ENCODE measurements around the gene NCCRP1.

GRCh38 chr19:39183104-39183503, 13.7 kb upstream of the NCCRP1 start:
- TF ChIP-seq, protein P1, sequence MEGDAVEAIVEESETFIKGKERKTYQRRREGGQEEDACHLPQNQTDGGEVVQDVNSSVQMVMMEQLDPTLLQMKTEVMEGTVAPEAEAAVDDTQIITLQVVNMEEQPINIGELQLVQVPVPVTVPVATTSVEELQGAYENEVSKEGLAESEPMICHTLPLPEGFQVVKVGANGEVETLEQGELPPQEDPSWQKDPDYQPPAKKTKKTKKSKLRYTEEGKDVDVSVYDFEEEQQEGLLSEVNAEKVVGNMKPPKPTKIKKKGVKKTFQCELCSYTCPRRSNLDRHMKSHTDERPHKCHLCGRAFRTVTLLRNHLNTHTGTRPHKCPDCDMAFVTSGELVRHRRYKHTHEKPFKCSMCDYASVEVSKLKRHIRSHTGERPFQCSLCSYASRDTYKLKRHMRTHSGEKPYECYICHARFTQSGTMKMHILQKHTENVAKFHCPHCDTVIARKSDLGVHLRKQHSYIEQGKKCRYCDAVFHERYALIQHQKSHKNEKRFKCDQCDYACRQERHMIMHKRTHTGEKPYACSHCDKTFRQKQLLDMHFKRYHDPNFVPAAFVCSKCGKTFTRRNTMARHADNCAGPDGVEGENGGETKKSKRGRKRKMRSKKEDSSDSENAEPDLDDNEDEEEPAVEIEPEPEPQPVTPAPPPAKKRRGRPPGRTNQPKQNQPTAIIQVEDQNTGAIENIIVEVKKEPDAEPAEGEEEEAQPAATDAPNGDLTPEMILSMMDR (conservative IDR thresholded peaks at IDR 0.05 in 1 of 2, IDR thresholded peaks at IDR 0.05 in 1 of 2; ENCODE audit: low read depth in 1 of 2, low read length in 2 of 2): no peak
- no peak for TF ChIP-seq EZH2 (IDR thresholded peaks at IDR 0.05; ENCODE audit: low read length, missing control alignments)
